HepG2 (cell line): ENCODE data around the gene NPHP3. TPM values are rescaled to one million over a fixed set of nuclear protein-coding genes. Genes with fewer than 3 reads are reported as not detected.

Experiments used
- polyA plus RNA-seq, 8 experiments: library from polyadenylated mRNA; depleted of rRNA in 3 of 8; stranded (reverse) in 7 of 8; unstranded in 1 of 8; fragments of >200 nt; fragmentation: Illumina TruSeq in 4 of 8; extraction: Trizol in 4 of 8; gene quantifications; 2 replicates each; pipeline versions ENCODE4 v1.2.1 to v1.2.3, GENCODE V29; 2011 to 2016; ENCODE audit warnings: low read depth in 4 of 8, missing spikeins in 1 of 8, mixed read lengths in 1 of 8; ENCODE audit not compliant: insufficient read depth in 1 of 8
- total RNA-seq, 5 experiments: library from RNA; depleted of rRNA; stranded (reverse); fragments of >200 nt; fragmentation: Illumina TruSeq; extraction: Trizol; gene quantifications; 2 replicates each; pipeline ENCODE4 v1.2.3, GENCODE V29; 2016; ENCODE audit warnings: low read depth in 1 of 5

NPHP3 gene
- total and polyA plus RNA-seq, 2 of the 13 experiments (the other 11 are each of a cell fraction or from before 2014, with no cell fraction given): 11.0 to 20.2 TPM

Other genes starting within 250 kb of the NPHP3 start
- gene ACKR4, start 125.1 kb downstream of the NPHP3 start, total RNA-seq (2016; rRNA removed; fragmentation: Illumina TruSeq; extraction: Trizol): not detected in 2 replicates
- 0.07 and 0.16 TPM in 2 replicates for gene ACKR4, start 125.1 kb downstream of the NPHP3 start, polyA plus RNA-seq (2011; rRNA removed)
- gene ACAD11, start 62.6 kb downstream of the NPHP3 start, total RNA-seq (2016; rRNA removed; fragmentation: Illumina TruSeq; extraction: Trizol): 30.0 and 30.6 TPM in 2 replicates
- 52.7 and 56.9 TPM in 2 replicates for gene ACAD11, start 62.6 kb downstream of the NPHP3 start, polyA plus RNA-seq (2011; rRNA removed)
- 46.8 and 52.2 TPM in 2 replicates for gene UBA5, start 62.1 kb downstream of the NPHP3 start, total RNA-seq (2016; rRNA removed; fragmentation: Illumina TruSeq; extraction: Trizol)
- gene UBA5, start 62.1 kb downstream of the NPHP3 start, polyA plus RNA-seq (2011; rRNA removed): 21.3 and 30.2 TPM in 2 replicates